Esophagus squamous epithelium (tissue), 5 donors: ENCODE measurements around the gene SEPHS1. TPM values are rescaled to one million over a fixed set of nuclear protein-coding genes. Genes with fewer than 3 reads are reported as not detected.
A peak's percentile ranks its signal among the peaks of the same experiment; 100 is the strongest.

Experiments used
- DNase-seq: peaks from one replicate; lab custom pipeline; 2025; lab: John Stamatoyannopoulos, UW
- H3K27ac ChIP-seq, 4 donors: fragments of 200-600 bp; sonication (generic); one replicate each; pipeline ENCODE4 v1.5.1; 2016 to 2019; ENCODE audit warnings: mild to moderate bottlenecking in 1 of 4
- H3K27me3 ChIP-seq, 4 donors: fragments of 200-600 bp; sonication (generic); 1 replicate in 3 of 4; 2 replicates in 1 of 4; pipeline versions ENCODE4 v1.5.1 to v1.6.0; 2017 to 2021; ENCODE audit warnings: antibody characterized with exemption in 1 of 4
- H3K36me3 ChIP-seq, 3 donors: fragments of 200-600 bp; sonication (generic); one replicate each; pipeline ENCODE4 v1.5.1; 2016 to 2019
- H3K4me1 ChIP-seq, 3 donors: fragments of 200-600 bp; sonication (generic); one replicate each; pipeline ENCODE4 v1.5.1; 2017 to 2019
- H3K4me3 ChIP-seq, 4 donors: fragments of 200-600 bp; sonication (generic); 1 replicate in 3 of 4; 2 replicates in 1 of 4; pipeline ENCODE4 v1.5.1; 2016 to 2019; ENCODE audit warnings: mild to moderate bottlenecking in 2 of 4, moderate library complexity in 1 of 4
- H3K9me3 ChIP-seq, 3 donors: fragments of 200-600 bp; sonication (generic); one replicate each; pipeline ENCODE4 v1.5.1; 2016 to 2019
- POLR2A ChIP-seq, 4 donors: fragments of 450-650 bp; IDR thresholded peaks; one replicate each; pipeline ENCODE4 v1.6.1; 2017; ENCODE audit warnings: antibody characterized with exemption in 4 of 4, mild to moderate bottlenecking in 4 of 4, moderate library complexity in 3 of 4
- WGBS, 2 donors: methylation state at CpG; one replicate each; pipeline ENCODE4 v1.1.5; 2018; 5-methylcytosine and 5-hydroxymethylcytosine counted together
- intact Hi-C: fragments of 100-400 bp; cut with DNase I; formaldehyde crosslinking; loops from one replicate; pipeline ENCODE4 v1.15.0; 2022
- total RNA-seq, 4 donors: library from RNA; depleted of rRNA; stranded (reverse); fragments of >200 nt; gene quantifications; one replicate each; pipeline ENCODE4 v1.1.0, GENCODE V29; 2016
- TF ChIP-seq, protein P1 (sequence below), 6 experiments: fragments of 450-650 bp in 4 of 6; fragments of 200-600 bp in 2 of 6; sonication (generic) in 2 of 6; IDR thresholded peaks; one replicate each; pipeline ENCODE4 v1.5.1; 2016 to 2019; ENCODE audit warnings: antibody characterized with exemption in 6 of 6, mild to moderate bottlenecking in 4 of 6, moderate library complexity in 4 of 6
- donor health status: DM: yes; HTN: yes; CAD: no.

SEPHS1 gene
- total RNA-seq, 4 donors from 2014 or later, result 14.5 to 30.9 (median 26.2) TPM

GRCh38 chr10:13392701-13393100 lies 44.6 kb upstream of the SEPHS1 start:
- H3K9me3 ChIP-seq, result no peaks in the 10 kb centered on the region
- H3K4me3 ChIP-seq, result no peak overlapping the region
- intact Hi-C loops, result no loop called here
- no peaks in the 10 kb centered on the region for H3K36me3 ChIP-seq
- H3K4me1 ChIP-seq, result no peaks in the 10 kb centered on the region
- no peak for DNase-seq
- TF ChIP-seq, protein P1, sequence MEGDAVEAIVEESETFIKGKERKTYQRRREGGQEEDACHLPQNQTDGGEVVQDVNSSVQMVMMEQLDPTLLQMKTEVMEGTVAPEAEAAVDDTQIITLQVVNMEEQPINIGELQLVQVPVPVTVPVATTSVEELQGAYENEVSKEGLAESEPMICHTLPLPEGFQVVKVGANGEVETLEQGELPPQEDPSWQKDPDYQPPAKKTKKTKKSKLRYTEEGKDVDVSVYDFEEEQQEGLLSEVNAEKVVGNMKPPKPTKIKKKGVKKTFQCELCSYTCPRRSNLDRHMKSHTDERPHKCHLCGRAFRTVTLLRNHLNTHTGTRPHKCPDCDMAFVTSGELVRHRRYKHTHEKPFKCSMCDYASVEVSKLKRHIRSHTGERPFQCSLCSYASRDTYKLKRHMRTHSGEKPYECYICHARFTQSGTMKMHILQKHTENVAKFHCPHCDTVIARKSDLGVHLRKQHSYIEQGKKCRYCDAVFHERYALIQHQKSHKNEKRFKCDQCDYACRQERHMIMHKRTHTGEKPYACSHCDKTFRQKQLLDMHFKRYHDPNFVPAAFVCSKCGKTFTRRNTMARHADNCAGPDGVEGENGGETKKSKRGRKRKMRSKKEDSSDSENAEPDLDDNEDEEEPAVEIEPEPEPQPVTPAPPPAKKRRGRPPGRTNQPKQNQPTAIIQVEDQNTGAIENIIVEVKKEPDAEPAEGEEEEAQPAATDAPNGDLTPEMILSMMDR (IDR thresholded peaks at IDR 0.05), result no peak
- no peak for TF ChIP-seq POLR2A (IDR thresholded peaks at IDR 0.05)
- H3K27me3 ChIP-seq, result peaks cover 0 to 2% (median 0%) of the 10 kb centered on the region in 4 donors
- no peak overlapping the region for H3K27ac ChIP-seq
- WGBS, 2 donors, result 73 to 77% methylated on average over 4 to 5 of the region's 5 CpGs

- H3K4me3 ChIP-seq, result peak overlapping the region in 1 of 4 donors; percentile 27
Observed at GRCh38 chr10:13390604-13391522, 42.8 kb upstream of the SEPHS1 start.

DNA sequence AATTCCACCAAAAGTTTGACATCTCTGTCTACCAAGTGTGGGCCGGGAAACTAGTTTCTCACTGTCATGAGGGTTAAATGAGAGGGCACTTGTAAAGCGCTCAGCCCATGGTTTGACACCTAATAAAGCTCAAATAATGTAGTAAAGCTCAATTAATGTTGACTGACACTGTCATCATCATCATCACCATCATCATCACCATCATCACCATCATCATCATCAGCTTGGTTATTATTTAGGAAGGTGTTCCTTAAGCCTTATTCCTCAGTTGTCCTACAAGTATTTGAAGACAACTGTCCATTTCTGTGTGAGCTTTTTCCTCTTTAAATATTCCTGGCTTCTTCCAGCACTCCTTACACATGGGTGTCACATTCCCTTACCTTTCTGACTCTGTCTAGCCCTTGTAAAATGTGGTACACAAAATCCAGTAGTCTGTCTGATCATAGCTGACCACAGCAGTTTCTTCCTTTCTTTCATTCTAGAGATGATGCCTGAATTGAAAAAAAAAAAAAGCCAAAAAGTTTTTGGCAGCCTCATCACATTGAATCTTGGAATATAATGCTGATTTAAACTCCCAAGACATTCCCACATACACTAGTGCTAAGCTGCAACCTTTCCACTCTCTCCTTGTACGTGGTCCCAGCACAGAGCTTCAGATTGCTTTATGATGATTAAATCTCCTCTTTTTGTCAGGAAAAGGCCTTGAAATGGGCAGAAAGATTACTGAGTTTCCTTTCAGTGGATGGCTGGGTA lies 40.6 kb upstream of the SEPHS1 start:
- 84 to 91% methylated on average over 3 of the region's 3 CpGs for WGBS, 2 donors
- no peak for DNase-seq
- Histone ChIP-seq H3K27ac (no peak overlapping the region), H3K36me3 (no peaks in the 10 kb centered on the region), H3K4me3 (no peak overlapping the region), H3K4me1 (peaks cover 0 to 8% (median 4%) of the 10 kb centered on the region in 3 donors), H3K27me3 (peaks cover 0 to 14% (median 0%) of the 10 kb centered on the region in 4 donors), H3K9me3 (no peaks in the 10 kb centered on the region)
- TF ChIP-seq POLR2A (IDR thresholded peaks at IDR 0.05), result no peak
- TF ChIP-seq, protein P1 (IDR thresholded peaks at IDR 0.05), result no peak
- intact Hi-C loops, result no loop called here

More at GRCh38 chr10:13390604-13391522, 42.8 kb upstream of the SEPHS1 start:
- Histone ChIP-seq H3K36me3 (no peaks in the 10 kb centered on the region), H3K4me1 (no peaks in the 10 kb centered on the region), H3K27me3 (peaks cover 0 to 2% (median 0%) of the 10 kb centered on the region in 4 donors), H3K9me3 (no peaks in the 10 kb centered on the region), H3K27ac (no peak overlapping the region)
- 51 to 52% methylated on average over 18 to 19 of the region's 20 CpGs for WGBS, 2 donors
- no peak for DNase-seq
- intact Hi-C loops, result no loop called here
- TF ChIP-seq POLR2A (IDR thresholded peaks at IDR 0.05), result no peak
- TF ChIP-seq, protein P1 (IDR thresholded peaks at IDR 0.05), result no peak

- Histone ChIP-seq H3K36me3 (no peaks in the 10 kb centered on the region), H3K9me3 (no peaks in the 10 kb centered on the region), H3K27me3 (peaks cover 0 to 37% (median 0%) of the 10 kb centered on the region in 4 donors), H3K4me3 (no peak overlapping the region), H3K4me1 (peaks cover 0 to 21% (median 4%) of the 10 kb centered on the region in 3 donors), H3K27ac (no peak overlapping the region)
- intact Hi-C loops, result no loop called here
- no peak for DNase-seq
- TF ChIP-seq, protein P1 (IDR thresholded peaks at IDR 0.05), result no peak
- TF ChIP-seq POLR2A (IDR thresholded peaks at IDR 0.05), result no peak
- WGBS, 2 donors, result 89 to 92% methylated on average over 5 to 6 of the region's 7 CpGs
Observed at GRCh38 chr10:13386021-13386420, 37.9 kb upstream of the SEPHS1 start.
